ENCODE results near the gene KRTAP2-3. TPM values are rescaled to one million over a fixed set of nuclear protein-coding genes. Genes with fewer than 3 reads are reported as not detected.
"Not testable (repeated sequence)": the region's sequence is repeated elsewhere in the genome, so short reads cannot be mapped to it uniquely, and the experiment has no call there.

KRTAP2-3 gene
- total RNA-seq, 1 donor from 2014 or later = 7.1 TPM

DNA sequence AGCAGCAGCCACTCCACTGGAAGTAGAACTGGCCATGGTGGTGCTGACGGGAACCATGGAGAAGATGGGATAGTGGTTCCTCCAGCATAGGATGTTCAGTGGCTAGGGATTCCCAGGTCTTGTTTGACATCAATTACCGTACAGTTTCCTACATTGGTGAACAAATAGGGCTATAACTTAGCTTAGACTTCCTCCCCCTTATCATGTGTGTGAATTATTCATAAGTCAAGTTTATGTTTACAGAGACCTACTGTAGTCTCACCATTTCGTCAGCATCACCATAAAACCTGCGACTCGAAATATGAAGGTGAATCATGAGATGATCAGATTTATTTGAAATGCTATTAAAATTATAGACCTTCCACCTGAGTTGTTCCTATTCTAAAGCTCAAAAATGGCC is 1.2 kb downstream of the KRTAP2-3 start:
- no peak overlapping the region for H3K4me3 Mint-ChIP-seq (ENCODE audit: unreplicated experiment)
- FAIRE-seq = no peak

GRCh38 chr17:41057547-41057946 is 2.4 kb downstream of the KRTAP2-3 start:
- Histone ChIP-seq H3K4me1 (ENCODE audit: insufficient read depth, low read length) (peaks cover 34% of the 10 kb centered on the region), H2AFZ (ENCODE audit: low read depth, low read length) (no peak overlapping the region), H3K79me2 (ENCODE audit: insufficient read depth, low read length) (no peaks in the 10 kb centered on the region), H3K9ac (ENCODE audit: low read length) (no peak overlapping the region), H4K20me1 (ENCODE audit: insufficient read depth, low read length) (no peaks in the 10 kb centered on the region), H3K4me2 (ENCODE audit: low read length) (no peak overlapping the region), H3K9me3 (ENCODE audit: insufficient read depth, low read depth, low read length) (no peaks in the 10 kb centered on the region), H3K27ac (ENCODE audit: low read depth, low read length) (no peak overlapping the region), H3K4me3 (ENCODE audit: insufficient read depth, low read depth, low read length) (no peak overlapping the region), H3K27me3 (ENCODE audit: insufficient read depth, low read length) (no peaks in the 10 kb centered on the region), H3K36me3 (ENCODE audit: insufficient read depth, low read length) (no peaks in the 10 kb centered on the region)
- DNase-seq (ENCODE audit: low read depth) (no peak), FAIRE-seq (no peak)
- Mint-ChIP-seq H3K36me3 (ENCODE audit: low read depth, unreplicated experiment) (no peaks in the 10 kb centered on the region), H3K4me1 (ENCODE audit: low read depth, unreplicated experiment) (peaks cover 42% of the 10 kb centered on the region), H3K27me3 (ENCODE audit: low read depth, unreplicated experiment) (no peaks in the 10 kb centered on the region), H3K9me3 (ENCODE audit: unreplicated experiment) (peaks cover 2% of the 10 kb centered on the region), H3K4me3 (ENCODE audit: unreplicated experiment) (no peak overlapping the region), H3K27ac (ENCODE audit: unreplicated experiment) (no peak overlapping the region)
- TF ChIP-seq CTCF (IDR thresholded peaks at IDR 0.05; ENCODE audit: insufficient read depth, low read depth, low read length) (no peak), EZH2 (IDR thresholded peaks at IDR 0.05; ENCODE audit: insufficient read depth, low read length) (no peak)

More for the DNA sequence above, 1.2 kb downstream of the KRTAP2-3 start:
- H3K9me3 ChIP-seq (ENCODE audit: insufficient read depth, low read depth, low read length) = no peaks in the 10 kb centered on the region
- Mint-ChIP-seq H3K36me3 (ENCODE audit: low read depth, unreplicated experiment) (no peaks in the 10 kb centered on the region), H3K9me3 (ENCODE audit: unreplicated experiment) (peaks cover 2% of the 10 kb centered on the region), H3K4me1 (ENCODE audit: low read depth, unreplicated experiment) (peaks cover 42% of the 10 kb centered on the region), H3K27me3 (ENCODE audit: low read depth, unreplicated experiment) (no peaks in the 10 kb centered on the region), H3K27ac (ENCODE audit: unreplicated experiment) (peak overlapping the region; percentile 98)
- no peak for TF ChIP-seq EZH2 (IDR thresholded peaks at IDR 0.05; ENCODE audit: insufficient read depth, low read length)
- peak overlapping the region; percentile 43 for H3K9ac ChIP-seq (ENCODE audit: low read length)
- peaks cover 44% of the 10 kb centered on the region for H3K4me1 ChIP-seq (ENCODE audit: insufficient read depth, low read length)
- H3K79me2 ChIP-seq (ENCODE audit: insufficient read depth, low read length) = no peaks in the 10 kb centered on the region
- H3K4me3 ChIP-seq (ENCODE audit: insufficient read depth, low read depth, low read length) = no peak overlapping the region
- peak overlapping the region; percentile 94 for H3K27ac ChIP-seq (ENCODE audit: low read depth, low read length)
- peak overlapping the region; percentile 62 for H3K4me2 ChIP-seq (ENCODE audit: low read length)
- H3K27me3 ChIP-seq (ENCODE audit: insufficient read depth, low read length) = no peaks in the 10 kb centered on the region
- peak; percentile 19 for DNase-seq (ENCODE audit: low read depth)
- no peaks in the 10 kb centered on the region for H4K20me1 ChIP-seq (ENCODE audit: insufficient read depth, low read length)
- H3K36me3 ChIP-seq (ENCODE audit: insufficient read depth, low read length) = no peaks in the 10 kb centered on the region
- peak overlapping the region; percentile 33 for H2AFZ ChIP-seq (ENCODE audit: low read depth, low read length)

DNA sequence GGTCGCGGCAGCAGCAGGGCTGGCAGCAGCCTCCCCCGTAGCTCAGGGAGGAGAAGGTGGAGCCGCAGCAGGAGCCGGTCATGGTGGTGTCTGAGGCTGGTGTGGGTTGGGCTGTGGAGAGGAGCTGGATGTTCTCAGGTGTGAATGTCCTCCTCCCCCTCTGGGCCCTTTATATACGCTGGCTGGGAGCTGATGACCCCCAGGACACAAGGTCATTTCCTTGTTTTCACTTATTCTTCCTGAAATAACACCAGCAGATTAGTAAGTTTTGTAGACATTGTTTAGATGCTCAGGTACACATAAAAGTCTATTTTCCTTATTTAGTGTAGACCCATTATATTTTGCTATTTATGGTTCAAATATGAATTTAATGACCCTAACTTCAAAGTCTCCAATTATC is 4.8 kb downstream of the KRTAP2-3 start, which contains the start of gene KRTAP2-2:
KRTAP2-2 (minus strand) TSS at position 101 of the 400 bp plus-strand sequence; CDS start at position 82, 19 bp downstream.
- not testable (repeated sequence) for H3K36me3 Mint-ChIP-seq (ENCODE audit: low read depth, unreplicated experiment); H2AFZ ChIP-seq (ENCODE audit: low read depth, low read length); H3K27ac ChIP-seq (ENCODE audit: low read depth, low read length); H4K20me1 ChIP-seq (ENCODE audit: insufficient read depth, low read length); H3K4me2 ChIP-seq (ENCODE audit: low read length); H3K9me3 Mint-ChIP-seq (ENCODE audit: unreplicated experiment); H3K79me2 ChIP-seq (ENCODE audit: insufficient read depth, low read length); H3K36me3 ChIP-seq (ENCODE audit: insufficient read depth, low read length); FAIRE-seq; H3K9me3 ChIP-seq (ENCODE audit: insufficient read depth, low read depth, low read length); DNase-seq (ENCODE audit: low read depth); H3K4me3 Mint-ChIP-seq (ENCODE audit: unreplicated experiment); H3K27me3 ChIP-seq (ENCODE audit: insufficient read depth, low read length); H3K27ac Mint-ChIP-seq (ENCODE audit: unreplicated experiment); H3K9ac ChIP-seq (ENCODE audit: low read length); H3K27me3 Mint-ChIP-seq (ENCODE audit: low read depth, unreplicated experiment); H3K4me3 ChIP-seq (ENCODE audit: insufficient read depth, low read depth, low read length)
- peaks cover 21% of the 10 kb centered on the region for H3K4me1 Mint-ChIP-seq (ENCODE audit: low read depth, unreplicated experiment)
- peaks cover 16% of the 10 kb centered on the region for H3K4me1 ChIP-seq (ENCODE audit: insufficient read depth, low read length)

- H3K4me3 Mint-ChIP-seq (ENCODE audit: unreplicated experiment); H3K4me3 ChIP-seq (ENCODE audit: insufficient read depth, low read depth, low read length); DNase-seq (ENCODE audit: low read depth); H4K20me1 ChIP-seq (ENCODE audit: insufficient read depth, low read length); H3K27me3 Mint-ChIP-seq (ENCODE audit: low read depth, unreplicated experiment); H3K36me3 Mint-ChIP-seq (ENCODE audit: low read depth, unreplicated experiment); H3K27ac ChIP-seq (ENCODE audit: low read depth, low read length); H3K4me2 ChIP-seq (ENCODE audit: low read length); H3K79me2 ChIP-seq (ENCODE audit: insufficient read depth, low read length); H3K27me3 ChIP-seq (ENCODE audit: insufficient read depth, low read length); H2AFZ ChIP-seq (ENCODE audit: low read depth, low read length); H3K9me3 Mint-ChIP-seq (ENCODE audit: unreplicated experiment); H3K27ac Mint-ChIP-seq (ENCODE audit: unreplicated experiment); FAIRE-seq; H3K9ac ChIP-seq (ENCODE audit: low read length); H3K9me3 ChIP-seq (ENCODE audit: insufficient read depth, low read depth, low read length); H3K36me3 ChIP-seq (ENCODE audit: insufficient read depth, low read length): not testable (repeated sequence)
- H3K4me1 Mint-ChIP-seq (ENCODE audit: low read depth, unreplicated experiment) = peaks cover 20% of the 10 kb centered on the region
- H3K4me1 ChIP-seq (ENCODE audit: insufficient read depth, low read length) = peaks cover 12% of the 10 kb centered on the region
These were observed 5.4 kb downstream of the KRTAP2-3 start for GRCh38 chr17:41054556-41054955.
